ENCODE results near the gene DHRS2. TPM values are rescaled to one million over a fixed set of nuclear protein-coding genes. Genes with fewer than 3 reads are reported as not detected.

Gene DHRS2
- total and polyA plus RNA-seq, 2 donors (not counting 1 experiment from before 2014, with no cell fraction given): not detected

DNA sequence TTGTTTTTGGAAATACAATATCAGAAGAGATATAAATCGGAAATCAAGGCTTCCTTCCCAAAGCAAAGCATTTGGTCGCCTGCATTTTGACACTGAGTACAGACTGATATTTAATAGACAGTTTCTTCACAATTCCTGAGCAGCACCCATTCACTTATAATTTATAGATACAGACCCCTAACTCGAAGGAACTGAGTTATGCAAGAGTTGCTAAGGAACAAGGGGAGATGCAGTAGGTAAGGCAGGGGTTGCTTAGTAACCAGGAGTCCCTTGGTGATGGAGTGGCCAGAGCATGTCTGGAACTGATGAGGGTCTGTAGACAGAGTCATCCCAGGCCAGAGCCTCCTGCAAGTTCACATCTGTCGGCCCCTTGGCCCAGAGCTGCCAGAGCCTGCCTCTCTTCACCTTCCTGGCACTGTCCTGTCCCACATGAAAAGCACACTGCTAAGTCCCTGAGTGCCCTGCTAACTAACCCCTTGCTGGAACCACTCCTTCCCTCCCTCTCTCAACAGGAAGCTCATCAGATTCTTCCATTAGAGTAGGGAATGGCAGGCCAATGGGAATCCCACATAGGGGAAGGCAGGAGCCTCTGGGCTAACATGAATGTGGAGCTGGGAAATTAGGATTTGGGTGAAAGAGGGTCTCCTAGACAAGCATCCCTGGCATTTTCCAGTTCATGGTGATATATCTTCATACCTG is 3.6 kb upstream of the DHRS2 start:
- H3K4me2 ChIP-seq (replicated peaks; ENCODE audit: low read depth, low read length, poor library complexity, severe bottlenecking): peak overlapping the region; percentile 68
- Mint-ChIP-seq H3K9me3 (ENCODE audit: insufficient read depth) (no peaks in the 10 kb centered on the region), H3K27me3 (peaks cover 12% of the 10 kb centered on the region), H3K27ac (no peak overlapping the region), H3K4me3 (no peak overlapping the region), H3K4me1 (peaks cover 4% of the 10 kb centered on the region)
- H2AFZ ChIP-seq (ENCODE audit: insufficient read depth, low read depth, low read length, poor library complexity, severe bottlenecking): peak overlapping the region; percentile 74
- peaks cover 0 to 6% (median 0%) of the 10 kb centered on the region in 4 experiments for H3K27me3 ChIP-seq (replicated peaks in 1 of 4; ENCODE audit: control extremely low read depth in 1 of 4, control insufficient read depth in 3 of 4, insufficient read depth in 4 of 4, low read length in 3 of 4)
- H3K9me3 ChIP-seq (ENCODE audit: control extremely low read depth in 1 of 3, control insufficient read depth in 2 of 3, insufficient read depth in 1 of 3, low read length in 2 of 3): peaks cover 0 to 8% (median 3%) of the 10 kb centered on the region in 3 donors
- no peak overlapping the region for H3K27ac ChIP-seq (ENCODE audit: low read length in 2 of 2)
- H4K20me1 ChIP-seq (ENCODE audit: control insufficient read depth, insufficient read depth, low read length, poor library complexity, severe bottlenecking): no peaks in the 10 kb centered on the region
- DNase-seq (no peak), ATAC-seq (ENCODE audit: low read depth) (no peak)
- H3K36me3 ChIP-seq (replicated peaks in 1 of 2; ENCODE audit: control extremely low read depth in 1 of 2, control insufficient read depth in 1 of 2, extremely low read depth in 1 of 2, insufficient read depth in 2 of 2, low read length in 1 of 2): no peaks in the 10 kb centered on the region
- WGBS (ENCODE audit: insufficient coverage): 51% methylated on average over 2 of the region's 4 CpGs
- intact Hi-C loops (cut with micrococcal nuclease): loop anchor here (5.0 kb wide), 1 partner anchor 405 kb away; no protein-coding TSS in a partner anchor
- peak overlapping the region; percentile 41 for H3K9ac ChIP-seq (ENCODE audit: low read length)
- peaks cover 3 to 7% of the 10 kb centered on the region in 2 donors for H3K4me1 ChIP-seq (ENCODE audit: control insufficient read depth in 2 of 2, insufficient read depth in 2 of 2, low read length in 2 of 2)
- CTCF ChIA-PET: interaction anchor here (0.6 to 3.6 kb wide), 28 partner anchors 9 to 528 kb away, joined by 3 to 21 read pairs (median 4); partner anchors contain the start of genes DHRS4, HOMEZ and IRF9
- TF ChIP-seq EZH2 (IDR thresholded peaks at IDR 0.05; ENCODE audit: borderline replicate concordance, insufficient read depth, low read depth, low read length, poor library complexity, severe bottlenecking): no peak
- TF ChIP-seq, protein P1, sequence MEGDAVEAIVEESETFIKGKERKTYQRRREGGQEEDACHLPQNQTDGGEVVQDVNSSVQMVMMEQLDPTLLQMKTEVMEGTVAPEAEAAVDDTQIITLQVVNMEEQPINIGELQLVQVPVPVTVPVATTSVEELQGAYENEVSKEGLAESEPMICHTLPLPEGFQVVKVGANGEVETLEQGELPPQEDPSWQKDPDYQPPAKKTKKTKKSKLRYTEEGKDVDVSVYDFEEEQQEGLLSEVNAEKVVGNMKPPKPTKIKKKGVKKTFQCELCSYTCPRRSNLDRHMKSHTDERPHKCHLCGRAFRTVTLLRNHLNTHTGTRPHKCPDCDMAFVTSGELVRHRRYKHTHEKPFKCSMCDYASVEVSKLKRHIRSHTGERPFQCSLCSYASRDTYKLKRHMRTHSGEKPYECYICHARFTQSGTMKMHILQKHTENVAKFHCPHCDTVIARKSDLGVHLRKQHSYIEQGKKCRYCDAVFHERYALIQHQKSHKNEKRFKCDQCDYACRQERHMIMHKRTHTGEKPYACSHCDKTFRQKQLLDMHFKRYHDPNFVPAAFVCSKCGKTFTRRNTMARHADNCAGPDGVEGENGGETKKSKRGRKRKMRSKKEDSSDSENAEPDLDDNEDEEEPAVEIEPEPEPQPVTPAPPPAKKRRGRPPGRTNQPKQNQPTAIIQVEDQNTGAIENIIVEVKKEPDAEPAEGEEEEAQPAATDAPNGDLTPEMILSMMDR (IDR thresholded peaks at IDR 0.05): no peak
- H3K4me3 ChIP-seq (ENCODE audit: control extremely low read depth in 1 of 5, extremely low read depth in 1 of 5, insufficient read depth in 1 of 5, low read depth in 2 of 5, low read length in 4 of 5): no peak overlapping the region
- POLR2A ChIA-PET: no interaction called here
- no peaks in the 10 kb centered on the region for H3K79me2 ChIP-seq (ENCODE audit: control insufficient read depth, insufficient read depth, low read length)

DNA sequence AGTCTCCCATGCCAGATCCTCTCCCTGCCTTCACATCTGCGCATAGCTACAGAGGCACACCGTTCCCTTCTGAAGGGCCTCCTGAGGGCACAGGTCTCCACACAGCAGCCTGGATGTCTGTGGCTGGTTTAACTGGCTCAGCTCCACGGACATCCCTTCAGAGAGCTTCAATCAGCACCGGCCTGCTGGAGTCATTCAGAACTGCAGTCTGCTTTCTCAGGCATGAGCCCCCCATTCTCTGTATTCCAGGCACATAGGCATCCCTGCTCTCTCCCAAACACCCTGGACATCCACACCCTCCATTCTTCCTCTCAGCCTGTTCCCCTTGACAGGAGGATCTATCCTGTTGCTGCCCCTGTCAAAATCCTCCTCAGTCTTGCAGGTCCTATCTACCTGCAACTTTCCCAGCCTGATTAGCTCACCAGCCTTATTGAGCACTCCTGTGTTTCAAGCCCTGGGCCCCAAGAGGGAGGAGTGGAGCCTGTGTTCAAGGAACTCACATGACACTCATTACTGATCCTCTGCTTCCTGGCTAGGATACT is 2.9 kb upstream of the DHRS2 start:
- H3K27me3 Mint-ChIP-seq: peaks cover 12% of the 10 kb centered on the region
- intact Hi-C loops (cut with micrococcal nuclease): loop anchor here (5.0 kb wide), 1 partner anchor 404 kb away; no protein-coding TSS in a partner anchor
- H3K27ac Mint-ChIP-seq: no peak overlapping the region
- Histone ChIP-seq H3K9ac (ENCODE audit: low read length) (no peak overlapping the region), H3K27ac (ENCODE audit: low read length in 2 of 2) (no peak overlapping the region), H3K36me3 (replicated peaks in 1 of 2; ENCODE audit: control extremely low read depth in 1 of 2, control insufficient read depth in 1 of 2, extremely low read depth in 1 of 2, insufficient read depth in 2 of 2, low read length in 1 of 2) (no peaks in the 10 kb centered on the region), H3K4me3 (ENCODE audit: control extremely low read depth in 1 of 5, extremely low read depth in 1 of 5, insufficient read depth in 1 of 5, low read depth in 2 of 5, low read length in 4 of 5) (no peak overlapping the region), H4K20me1 (ENCODE audit: control insufficient read depth, insufficient read depth, low read length, poor library complexity, severe bottlenecking) (no peaks in the 10 kb centered on the region), H2AFZ (ENCODE audit: insufficient read depth, low read depth, low read length, poor library complexity, severe bottlenecking) (no peak overlapping the region), H3K79me2 (ENCODE audit: control insufficient read depth, insufficient read depth, low read length) (no peaks in the 10 kb centered on the region), H3K27me3 (replicated peaks in 1 of 4; ENCODE audit: control extremely low read depth in 1 of 4, control insufficient read depth in 3 of 4, insufficient read depth in 4 of 4, low read length in 3 of 4) (peaks cover 0 to 3% (median 0%) of the 10 kb centered on the region in 4 experiments), H3K9me3 (ENCODE audit: control extremely low read depth in 1 of 3, control insufficient read depth in 2 of 3, insufficient read depth in 1 of 3, low read length in 2 of 3) (peaks cover 0 to 8% (median 3%) of the 10 kb centered on the region in 3 donors), H3K4me1 (ENCODE audit: control insufficient read depth in 2 of 2, insufficient read depth in 2 of 2, low read length in 2 of 2) (peaks cover 3 to 7% of the 10 kb centered on the region in 2 donors), H3K4me2 (replicated peaks; ENCODE audit: low read depth, low read length, poor library complexity, severe bottlenecking) (no peak overlapping the region)
- POLR2A ChIA-PET: no interaction called here
- ATAC-seq (ENCODE audit: low read depth) (no peak), DNase-seq (no peak)
- H3K4me3 Mint-ChIP-seq: no peak overlapping the region
- WGBS (ENCODE audit: insufficient coverage): 88% methylated on average over 4 of the region's 4 CpGs
- TF ChIP-seq EZH2 (IDR thresholded peaks at IDR 0.05; ENCODE audit: borderline replicate concordance, insufficient read depth, low read depth, low read length, poor library complexity, severe bottlenecking): no peak
- TF ChIP-seq, protein P1 (IDR thresholded peaks at IDR 0.05): no peak
- H3K4me1 Mint-ChIP-seq: peaks cover 4% of the 10 kb centered on the region
- CTCF ChIA-PET: interaction anchor here (1.3 to 3.6 kb wide), 8 partner anchors 8 to 297 kb away, joined by 3 to 21 read pairs (median 11); no protein-coding TSS in a partner anchor
- H3K9me3 Mint-ChIP-seq (ENCODE audit: insufficient read depth): no peaks in the 10 kb centered on the region
